MCF 10A (cell line): Measurements from ENCODE around the gene TAPBP. TPM values are rescaled to one million over a fixed set of nuclear protein-coding genes. Genes with fewer than 3 reads are reported as not detected.

Experiments used
- BruUV-seq: library from RNA; stranded (reverse); fragments of 400-500 nt; replicated peaks from 2 replicates; lab custom pipeline; 2021; lab: Mats Ljungman, UMichigan
- CTCF ChIA-PET: fragments of 300-600 bp; sonication (Branson Sonifier 250); formaldehyde crosslinking; extraction: SDS; loops from one replicate; lab custom pipeline; 2021; ENCODE audit warnings: antibody characterized with exemption, inconsistent platforms; lab: Yijun Ruan, JAX
- POLR2A ChIA-PET: fragments of 300-600, 350-650 bp; sonication (Branson Sonifier 250); formaldehyde crosslinking; extraction: SDS; loops from one replicate; lab custom pipeline; 2020; ENCODE audit warnings: antibody characterized with exemption, inconsistent platforms; lab: Yijun Ruan, JAX
- DNase-seq: peaks from one replicate; pipeline ENCODE4 v3.0.0-alpha.2; 2018; ENCODE audit not compliant: unreplicated experiment
- H3K27ac Mint-ChIP-seq: one replicate; pipeline ENCODE4 v1.8.0; 2022; ENCODE audit warnings: mild to moderate bottlenecking, low read depth, mixed read lengths; ENCODE audit not compliant: unreplicated experiment
- H3K27me3 Mint-ChIP-seq: one replicate; pipeline ENCODE4 v1.8.0; 2022; ENCODE audit warnings: mixed read lengths; ENCODE audit not compliant: insufficient read depth, unreplicated experiment
- H3K36me3 Mint-ChIP-seq: one replicate; pipeline ENCODE4 v1.8.0; 2022; ENCODE audit warnings: mild to moderate bottlenecking, moderate library complexity, mixed read lengths; ENCODE audit not compliant: insufficient read depth, unreplicated experiment
- H3K4me1 Mint-ChIP-seq: one replicate; pipeline ENCODE4 v1.8.0; 2022; ENCODE audit warnings: mixed read lengths; ENCODE audit not compliant: insufficient read depth, unreplicated experiment
- H3K4me3 Mint-ChIP-seq: one replicate; pipeline ENCODE4 v1.8.0; 2022; ENCODE audit warnings: mild to moderate bottlenecking, moderate library complexity, mixed read lengths; ENCODE audit not compliant: unreplicated experiment
- H3K9me3 Mint-ChIP-seq: one replicate; pipeline ENCODE4 v1.8.0; 2022; ENCODE audit warnings: mixed read lengths; ENCODE audit not compliant: unreplicated experiment
- CTCF ChIP-seq: fragments of 200-600 bp; IDR thresholded peaks from one replicate; pipeline ENCODE4 v1.8.0; 2022; ENCODE audit warnings: antibody characterized with exemption, mild to moderate bottlenecking; ENCODE audit not compliant: unreplicated experiment
- intact Hi-C: fragments of 100-400 bp; cut with micrococcal nuclease; formaldehyde crosslinking; loops from 2 replicates; pipeline ENCODE4 v1.14.1; 2022
- total RNA-seq: library from RNA; stranded (reverse); gene quantifications from 2 replicates; pipeline ENCODE4 v1.2.3, GENCODE V29; 2022

The TAPBP gene
- total RNA-seq, 1 experiment from 2014 or later, result 84.9 TPM

DNA sequence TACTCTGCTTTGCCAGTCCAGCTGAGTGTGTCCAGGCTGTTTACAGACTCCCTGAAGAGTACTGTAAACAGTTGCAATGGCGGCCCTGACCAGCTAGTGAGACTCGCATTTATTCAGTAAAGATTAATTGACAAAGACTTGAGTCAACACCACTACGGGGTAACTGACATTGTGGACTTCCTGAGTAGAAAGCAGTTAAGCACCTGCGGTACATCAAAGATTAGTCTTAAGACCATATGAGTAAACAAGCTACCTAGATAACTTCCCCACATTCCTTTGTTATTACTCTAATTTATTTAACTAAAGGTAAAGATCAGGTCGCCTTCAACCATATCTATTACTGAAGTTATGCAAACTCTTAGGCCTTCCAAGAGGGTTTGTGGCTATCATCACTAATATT, 54.8 kb downstream of the TAPBP start:
- intact Hi-C loops, result no loop called here
- H3K36me3 Mint-ChIP-seq, result peaks cover 59% of the 10 kb centered on the region
- no peak for TF ChIP-seq CTCF
- no peak overlapping the region for H3K27ac Mint-ChIP-seq
- peaks cover 6% of the 10 kb centered on the region for H3K4me1 Mint-ChIP-seq
- ChIA-PET CTCF (interaction anchor here (0.8 to 2.7 kb wide), 2 partner anchors 10 to 14 kb away, joined by 3 to 8 read pairs; no protein-coding TSS in a partner anchor), POLR2A (interaction anchor here (0.7 to 11.1 kb wide), 3 partner anchors 9 to 50 kb away, joined by 3 to 155 read pairs (median 60); partner anchors contain the start of genes RING1, RPS18 and VPS52)
- no peak overlapping the region for H3K4me3 Mint-ChIP-seq
- H3K27me3 Mint-ChIP-seq, result no peaks in the 10 kb centered on the region
- no peaks in the 10 kb centered on the region for H3K9me3 Mint-ChIP-seq
- BruUV-seq, result no TSS peak
- no peak for DNase-seq

GRCh38 chr6:33254591-33254990, 59.3 kb downstream of the TAPBP start:
- DNase-seq, result no peak
- H3K27ac Mint-ChIP-seq, result no peak overlapping the region
- no peaks in the 10 kb centered on the region for H3K27me3 Mint-ChIP-seq
- intact Hi-C loops, result no loop called here
- no peaks in the 10 kb centered on the region for H3K9me3 Mint-ChIP-seq
- H3K4me1 Mint-ChIP-seq, result peaks cover 22% of the 10 kb centered on the region
- TF ChIP-seq CTCF, result no peak
- no TSS peak for BruUV-seq
- ChIA-PET CTCF (interaction anchor here (0.6 to 1.2 kb wide), 4 partner anchors 47 to 175 kb away, joined by 3 to 5 read pairs (median 4); no protein-coding TSS in a partner anchor), POLR2A (interaction anchor here (0.5 to 11.1 kb wide), 6 partner anchors 16 to 1309 kb away, joined by 3 to 155 read pairs (median 4); partner anchors contain the start of genes CFB, RING1, RPS18 and RXRB)
- H3K4me3 Mint-ChIP-seq, result no peak overlapping the region
- peaks cover 66% of the 10 kb centered on the region for H3K36me3 Mint-ChIP-seq

DNA sequence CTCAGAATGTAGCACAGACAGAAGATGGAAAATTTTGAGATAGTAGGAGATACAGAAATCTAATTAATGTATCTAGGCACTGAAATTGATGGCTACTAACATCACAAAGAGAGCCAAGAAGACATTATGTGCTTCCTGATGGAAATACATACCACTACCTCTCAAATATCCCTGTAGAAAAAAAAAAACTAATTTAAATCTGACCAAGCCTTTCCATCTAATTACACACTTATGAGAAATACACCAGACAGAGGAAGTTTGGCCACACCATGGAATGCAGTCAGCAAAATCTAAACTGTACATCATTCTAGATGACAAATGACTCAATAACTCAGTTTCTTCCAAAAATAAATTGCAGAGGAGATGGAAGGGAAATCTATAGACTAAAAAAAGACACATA, 61.1 kb downstream of the TAPBP start:
- peaks cover 22% of the 10 kb centered on the region for H3K4me1 Mint-ChIP-seq
- H3K4me3 Mint-ChIP-seq, result no peak overlapping the region
- TF ChIP-seq CTCF, result no peak
- H3K27ac Mint-ChIP-seq, result no peak overlapping the region
- POLR2A ChIA-PET, result interaction anchor here (0.6 to 5.0 kb wide), 2 partner anchors 18 to 1550 kb away, joined by 3 to 110 read pairs; partner anchors contain the start of genes ABHD16A, RPS18 and VPS52
- no TSS peak for BruUV-seq
- intact Hi-C loops, result no loop called here
- H3K9me3 Mint-ChIP-seq, result no peaks in the 10 kb centered on the region
- CTCF ChIA-PET, result no interaction called here
- DNase-seq, result no peak
- H3K27me3 Mint-ChIP-seq, result no peaks in the 10 kb centered on the region
- H3K36me3 Mint-ChIP-seq, result peaks cover 62% of the 10 kb centered on the region

GRCh38 chr6:33251395-33252012, 62.4 kb downstream of the TAPBP start:
- peaks cover 22% of the 10 kb centered on the region for H3K4me1 Mint-ChIP-seq
- TF ChIP-seq CTCF, result no peak
- no peak for DNase-seq
- BruUV-seq, result TSS peak; percentile 8
- ChIA-PET POLR2A (interaction anchor here (0.7 to 5.5 kb wide), 8 partner anchors 8 to 283 kb away, joined by 4 to 110 read pairs (median 21); partner anchors contain the start of genes B3GALT4, BRD2, PFDN6 and RING1), CTCF (interaction anchor here (0.6 to 1.5 kb wide), 6 partner anchors 10 to 285 kb away, joined by 3 to 6 read pairs (median 3); no protein-coding TSS in a partner anchor)
- intact Hi-C loops, result no loop called here
- H3K36me3 Mint-ChIP-seq, result peaks cover 53% of the 10 kb centered on the region
- H3K27ac Mint-ChIP-seq, result no peak overlapping the region
- H3K27me3 Mint-ChIP-seq, result no peaks in the 10 kb centered on the region
- no peaks in the 10 kb centered on the region for H3K9me3 Mint-ChIP-seq
- no peak overlapping the region for H3K4me3 Mint-ChIP-seq
